NOMO-1 (cell line): ENCODE results near the gene CHAC1.
"Not testable (repeated sequence)": the region's sequence is repeated elsewhere in the genome, so short reads cannot be mapped to it uniquely, and the experiment has no call there.

Source experiments
- DNase-seq, 2 experiments: peaks; one replicate each; lab custom pipeline; 2025; ENCODE audit not compliant: unreplicated experiment in 2 of 2; lab: John Stamatoyannopoulos, UW

CHAC1 gene

GRCh38 chr15:40936709-40937666 lies 16.3 kb upstream of the CHAC1 start:
- DNase-seq: no peak

GRCh38 chr15:40937762-40938535 lies 15.3 kb upstream of the CHAC1 start:
- no peak for DNase-seq

- DNase-seq: no peak
Observed at GRCh38 chr15:40938536-40938870, 14.8 kb upstream of the CHAC1 start.

GRCh38 chr15:40940296-40940801 lies 12.9 kb upstream of the CHAC1 start:
- no peak for DNase-seq

GRCh38 chr15:40941068-40941527 lies 12.2 kb upstream of the CHAC1 start:
- DNase-seq: no peak

- peak; percentile 73 to 91 for DNase-seq
Observed at GRCh38 chr15:40941528-40942336, 11.5 kb upstream of the CHAC1 start.

- peak; percentile 35 to 47 for DNase-seq
Observed at GRCh38 chr15:40942337-40942854, 10.9 kb upstream of the CHAC1 start.

GRCh38 chr15:40942878-40943277 lies 10.4 kb upstream of the CHAC1 start:
- no peak for DNase-seq

- DNase-seq: no peak
Observed at GRCh38 chr15:40943764-40944365, 9.4 kb upstream of the CHAC1 start.

- DNase-seq: no peak
Observed at GRCh38 chr15:40944510-40945296, 8.6 kb upstream of the CHAC1 start.

- no peak for DNase-seq
Observed at GRCh38 chr15:40948706-40949473, 4.4 kb upstream of the CHAC1 start.

GRCh38 chr15:40949756-40950207 lies 3.5 kb upstream of the CHAC1 start:
- no peak for DNase-seq

- no peak for DNase-seq
Observed at GRCh38 chr15:40951764-40952163, 1.5 kb upstream of the CHAC1 start.

GRCh38 chr15:40952301-40952900 lies 870 bp upstream of the CHAC1 start:
- DNase-seq: no peak

- no peak for DNase-seq
Observed at GRCh38 chr15:40953713-40954074, 423 bp downstream of the CHAC1 start.

GRCh38 chr15:40954158-40954848 lies 1.0 kb downstream of the CHAC1 start:
- not testable (repeated sequence) for DNase-seq

GRCh38 chr15:40955141-40955903 lies 2.1 kb downstream of the CHAC1 start:
- no peak for DNase-seq
